NCI-H2107 (cell line): ENCODE data around the gene TMX2.

Experiments used
- DNase-seq: peaks from one replicate; lab custom pipeline; 2025; lab: John Stamatoyannopoulos, UW

Gene TMX2

DNA sequence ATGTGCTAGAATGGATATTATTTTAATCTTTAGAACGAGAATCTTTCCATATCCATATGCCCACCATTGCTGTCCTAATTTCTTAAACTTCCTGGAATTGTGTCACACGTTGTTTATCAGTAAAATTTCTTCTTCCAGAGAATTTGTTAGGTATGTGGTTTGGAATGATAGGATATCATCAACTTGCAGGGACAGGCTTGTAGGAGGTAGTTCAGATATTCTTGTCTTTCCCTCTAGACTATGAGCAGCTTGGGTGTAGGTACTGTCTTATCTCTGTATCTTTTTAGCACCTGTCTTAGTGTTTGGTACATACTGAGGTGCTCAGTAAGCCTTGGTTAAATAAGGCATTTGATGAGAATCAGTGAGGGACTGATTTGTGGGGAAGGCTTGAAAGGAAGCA lies 52.6 kb downstream of the TMX2 start:
- DNase-seq: no peak

DNA sequence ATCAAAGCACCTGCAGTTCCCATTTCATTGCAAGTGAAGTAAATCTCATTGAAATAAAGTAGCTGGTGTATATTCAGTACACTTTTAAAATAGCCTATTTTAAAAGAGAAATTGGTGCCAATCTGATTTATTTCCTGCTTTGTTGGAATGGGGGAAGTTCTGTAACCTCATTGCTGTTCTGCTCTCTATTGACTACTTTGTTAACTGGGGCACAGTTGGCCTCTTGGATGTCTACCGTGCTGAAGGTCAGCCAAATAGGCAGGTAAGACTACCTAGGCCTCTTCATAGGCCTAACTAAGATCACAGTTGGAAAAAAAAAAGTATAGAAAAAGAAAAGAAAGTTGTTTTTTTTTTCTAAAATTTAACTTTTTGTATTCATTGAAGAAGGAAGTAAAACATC lies 58.4 kb downstream of the TMX2 start:
- no peak for DNase-seq

DNA sequence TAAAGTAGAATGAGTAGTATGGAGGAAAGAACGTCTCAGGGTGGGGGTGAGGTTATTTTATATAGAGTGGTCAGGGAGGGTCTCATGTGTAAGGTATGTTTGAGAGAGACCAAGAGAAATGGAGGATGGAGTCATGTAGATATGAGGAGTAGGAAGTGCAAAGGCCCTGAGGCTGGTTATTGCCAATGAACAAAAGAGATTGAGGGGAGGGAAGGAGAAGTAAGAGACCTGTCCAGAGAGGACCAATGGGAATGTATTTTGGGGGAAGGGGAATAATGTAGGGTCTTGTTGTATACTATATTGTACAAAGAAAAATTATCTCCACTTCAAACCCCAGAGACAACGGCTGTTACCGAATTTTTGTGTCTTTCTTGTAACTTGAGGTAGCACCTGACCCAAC lies 59.0 kb downstream of the TMX2 start:
- no peak for DNase-seq

GRCh38 chr11:57772562-57772961 lies 60.2 kb downstream of the TMX2 start:
- DNase-seq: no peak

GRCh38 chr11:57773026-57773598 lies 60.7 kb downstream of the TMX2 start:
- DNase-seq: no peak

DNA sequence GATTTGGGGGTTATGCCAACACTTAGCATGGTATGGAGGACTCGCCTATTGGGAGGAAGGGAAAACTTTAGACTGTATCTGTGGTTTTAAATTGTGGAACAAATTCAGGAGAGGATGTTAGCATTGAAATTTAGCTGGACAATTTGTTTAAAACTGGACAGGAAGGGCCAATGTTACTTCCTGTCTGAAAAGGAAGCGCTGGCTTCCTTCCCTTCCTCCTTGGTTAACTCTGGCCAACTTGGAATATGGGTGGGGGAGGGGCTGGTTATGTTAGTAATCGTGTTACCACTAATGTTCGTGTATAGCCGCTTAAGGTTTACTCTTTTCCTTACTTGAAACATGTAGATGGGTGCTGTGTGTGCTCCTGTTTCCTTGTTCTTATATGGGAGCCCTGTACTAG lies 63.1 kb downstream of the TMX2 start:
- DNase-seq: no peak

DNA sequence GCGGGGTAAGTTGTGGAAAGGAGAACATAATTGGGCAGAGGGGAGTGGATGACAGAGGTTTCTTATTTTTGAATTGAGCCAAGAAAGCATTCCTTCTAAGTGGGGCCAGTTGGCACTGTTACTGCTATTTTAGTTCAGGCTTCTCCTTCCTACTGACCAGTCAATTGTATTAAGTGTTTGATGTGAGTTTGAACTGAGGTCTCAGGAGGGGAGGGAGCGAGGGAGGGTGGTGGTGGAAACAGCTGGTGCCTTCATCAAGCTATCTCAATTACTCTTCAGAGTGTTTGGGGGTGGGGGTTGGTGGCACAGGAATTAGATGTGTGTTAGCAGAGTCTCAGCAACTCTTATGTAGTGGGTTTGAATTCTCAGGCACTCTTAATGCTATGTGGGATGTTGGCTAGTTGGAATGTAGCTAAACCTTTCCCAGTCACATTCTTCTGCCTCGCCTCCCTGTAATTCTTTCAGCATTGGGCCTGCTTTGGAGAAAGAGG lies 63.7 kb downstream of the TMX2 start:
- DNase-seq: no peak

GRCh38 chr11:57776577-57777210 lies 64.3 kb downstream of the TMX2 start:
- no peak for DNase-seq

GRCh38 chr11:57777969-57778317 lies 65.5 kb downstream of the TMX2 start:
- no peak for DNase-seq

DNA sequence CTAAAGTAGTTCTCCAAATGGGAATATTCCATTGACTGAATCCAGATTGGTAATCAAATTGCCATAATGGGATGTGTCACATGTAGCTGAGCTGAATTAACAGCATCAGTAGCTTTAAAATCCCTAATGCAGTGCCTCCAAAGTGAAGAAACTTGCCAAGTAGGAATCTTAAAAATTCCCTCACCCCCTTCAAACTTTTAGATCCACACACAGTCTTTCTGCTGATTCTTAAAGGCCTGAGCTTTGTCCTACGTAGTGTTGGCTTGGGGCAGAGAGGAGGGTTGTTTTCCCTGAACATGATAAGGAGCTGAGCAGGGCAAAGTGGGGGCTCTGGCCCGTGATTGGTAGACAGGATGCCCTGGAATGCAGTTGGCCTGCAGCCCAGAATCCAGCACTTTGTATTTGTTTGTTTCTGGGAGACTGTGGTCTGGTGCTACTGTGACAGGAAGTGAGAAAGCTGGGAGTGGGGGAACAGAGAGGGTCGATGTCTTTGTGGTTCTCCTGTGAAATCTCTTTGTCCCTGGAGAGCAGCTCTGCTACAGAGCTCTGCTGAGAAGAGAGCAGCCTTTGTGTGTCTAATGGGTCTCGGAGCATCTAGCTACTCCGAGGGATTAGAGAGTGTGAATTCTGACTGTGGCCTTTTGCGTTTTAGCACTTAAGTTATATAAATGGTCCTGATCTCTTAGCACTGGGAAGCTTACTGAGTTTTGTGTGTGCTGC lies 66.1 kb downstream of the TMX2 start:
- peak; percentile 39 for DNase-seq

GRCh38 chr11:57779276-57779675 lies 66.9 kb downstream of the TMX2 start:
- DNase-seq: no peak

DNA sequence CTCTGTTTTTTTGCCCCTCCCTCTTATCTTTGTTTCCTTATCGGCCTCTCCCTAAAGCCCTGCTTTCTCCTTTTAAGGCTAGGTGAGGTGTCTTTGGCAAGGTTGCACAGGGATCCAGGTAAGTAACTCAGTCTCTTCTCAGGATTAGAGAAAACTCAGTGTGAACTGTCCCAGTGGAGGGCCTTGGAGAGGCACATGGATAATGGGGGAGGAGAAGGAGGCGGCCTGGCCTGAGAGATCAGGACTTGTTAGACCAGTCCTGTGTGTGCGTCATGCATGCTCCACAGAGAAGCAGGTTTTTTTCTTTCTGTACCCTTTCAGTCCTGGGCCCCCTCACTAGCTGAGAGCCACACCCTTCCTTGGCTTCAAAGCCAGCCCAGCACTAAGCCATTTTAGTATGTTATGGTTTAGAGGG lies 69.1 kb downstream of the TMX2 start:
- no peak for DNase-seq

DNA sequence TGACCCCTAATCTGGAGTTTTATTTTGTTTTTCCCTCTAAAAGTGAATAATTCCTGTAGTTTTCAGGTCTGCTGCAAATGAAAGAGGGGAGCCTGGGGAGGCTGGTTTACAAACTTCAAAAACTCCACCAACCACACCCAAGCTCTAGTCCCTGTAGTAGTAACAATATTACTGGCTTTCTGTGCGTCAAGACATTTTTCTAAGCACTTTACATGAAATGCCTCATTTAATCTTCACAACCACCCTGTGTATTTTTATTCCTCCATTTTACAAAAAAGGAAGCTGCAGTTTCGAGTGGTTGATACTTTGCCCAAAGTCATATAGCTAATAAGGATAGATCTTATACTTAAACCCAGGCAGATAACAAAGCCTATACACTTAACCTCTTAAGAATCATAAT lies 72.7 kb downstream of the TMX2 start:
- DNase-seq: no peak

GRCh38 chr11:57786436-57786835 lies 74.0 kb downstream of the TMX2 start:
- DNase-seq: no peak

GRCh38 chr11:57787006-57787604 lies 74.7 kb downstream of the TMX2 start:
- DNase-seq: no peak

DNA sequence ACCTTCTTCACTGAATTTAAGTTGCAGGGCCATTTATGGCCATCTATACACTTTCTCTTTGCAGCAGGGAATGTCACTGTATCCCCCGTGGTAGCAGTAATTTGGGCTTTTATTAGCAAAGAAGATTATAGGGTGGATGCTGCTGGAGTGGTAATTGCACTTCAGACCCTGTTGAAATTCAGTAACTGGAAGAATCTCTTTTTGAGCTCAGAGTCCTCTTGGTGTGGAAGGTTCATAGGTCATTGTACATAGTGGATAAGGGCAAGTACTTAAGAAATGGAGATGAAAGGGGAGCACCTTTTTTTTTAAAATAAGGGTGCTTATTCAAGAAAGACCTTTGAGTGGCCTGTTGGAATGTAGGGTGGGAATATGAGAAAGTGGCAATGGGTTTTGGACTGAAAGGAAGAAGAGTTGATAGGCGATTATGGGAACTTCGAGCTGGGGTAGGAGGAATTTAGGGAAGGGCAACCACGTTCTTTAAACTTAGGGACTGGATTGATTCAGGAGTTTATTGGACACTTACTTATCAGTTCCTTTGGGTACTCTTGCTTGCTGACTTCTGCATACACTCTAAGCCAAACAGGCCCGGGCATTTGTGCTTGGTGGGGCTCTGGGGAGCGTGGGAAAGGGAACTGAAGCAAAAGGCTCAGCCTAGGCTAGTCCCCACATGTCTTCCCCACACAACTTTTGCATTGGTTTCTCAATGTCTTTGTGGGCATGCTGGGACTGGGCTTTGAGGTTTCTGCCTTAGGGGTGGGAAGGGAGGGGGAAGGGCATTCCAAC lies 75.7 kb downstream of the TMX2 start:
- no peak for DNase-seq

DNA sequence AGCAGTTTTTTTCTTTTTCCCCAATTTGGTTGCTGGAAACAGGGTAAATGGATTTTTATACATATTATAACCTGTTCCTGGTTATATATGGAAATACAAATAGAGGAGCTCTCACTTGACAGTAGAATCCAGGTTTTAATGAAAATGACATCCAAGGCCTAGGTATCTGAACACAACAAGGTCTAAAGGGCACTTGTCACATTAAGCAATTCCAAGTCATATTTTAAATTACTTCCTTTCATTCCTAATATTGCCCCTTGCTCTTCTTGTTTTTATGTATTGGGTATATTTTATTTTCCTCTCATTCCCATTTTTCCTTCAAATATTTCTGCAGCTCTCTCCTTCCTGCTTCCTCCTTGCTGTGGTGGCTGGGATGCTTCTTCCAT lies 76.3 kb downstream of the TMX2 start:
- no peak for DNase-seq
